GM18511 (cell line): Measurements from ENCODE around the gene PAX5.

Experiments
- ATAC-seq: cut with Tn5 transposase; IDR thresholded peaks from one replicate; pipeline ENCODE4 v1.9.1; 2021; ENCODE audit warnings: mild to moderate bottlenecking, moderate library complexity; ENCODE audit not compliant: unreplicated experiment

PAX5 gene

GRCh38 chr9:37025823-37026112 lies 8.3 kb downstream of the PAX5 start:
- ATAC-seq, result no peak

GRCh38 chr9:37025071-37025822 lies 8.8 kb downstream of the PAX5 start:
- no peak for ATAC-seq

GRCh38 chr9:37017546-37017945 lies 16.5 kb downstream of the PAX5 start:
- no peak for ATAC-seq

GRCh38 chr9:37011530-37011929 lies 22.5 kb downstream of the PAX5 start:
- peak; percentile 57 for ATAC-seq

GRCh38 chr9:37010976-37011375 lies 23.1 kb downstream of the PAX5 start:
- no peak for ATAC-seq

GRCh38 chr9:37010180-37010579 lies 23.9 kb downstream of the PAX5 start:
- no peak for ATAC-seq

- no peak for ATAC-seq
Observed at GRCh38 chr9:37007295-37007694, 26.8 kb downstream of the PAX5 start.

- ATAC-seq, result no peak
Observed at GRCh38 chr9:37005517-37006140, 28.4 kb downstream of the PAX5 start.

- ATAC-seq, result no peak
Observed at GRCh38 chr9:37004424-37004935, 29.6 kb downstream of the PAX5 start.

GRCh38 chr9:37002413-37003217 lies 31.5 kb downstream of the PAX5 start:
- ATAC-seq, result no peak

GRCh38 chr9:37002036-37002412 lies 32.0 kb downstream of the PAX5 start:
- no peak for ATAC-seq

GRCh38 chr9:37001459-37001858 lies 32.6 kb downstream of the PAX5 start:
- ATAC-seq, result no peak

- ATAC-seq, result no peak
Observed at GRCh38 chr9:36999728-37000333, 34.2 kb downstream of the PAX5 start.

- ATAC-seq, result no peak
Observed at GRCh38 chr9:36997414-36997813, 36.7 kb downstream of the PAX5 start.

- no peak for ATAC-seq
Observed at GRCh38 chr9:36996706-36997086, 37.4 kb downstream of the PAX5 start.

- peak; percentile 37 for ATAC-seq
Observed at GRCh38 chr9:36995927-36996705, 38.0 kb downstream of the PAX5 start.

- ATAC-seq, result peak; percentile 75
Observed at GRCh38 chr9:36993933-36994764, 39.9 kb downstream of the PAX5 start.

GRCh38 chr9:36992501-36993316 lies 41.4 kb downstream of the PAX5 start:
- no peak for ATAC-seq
